Fibroblast of pulmonary artery (primary cell): ENCODE results near the gene DCHS2.

Source experiments
- DNase-seq: peaks from one replicate; pipeline ENCODE4 v3.0.0-alpha.2; 2010; ENCODE audit warnings: low read depth
- H3K4me3 ChIP-seq: replicated peaks from 2 replicates; pipeline ENCODE4 v1.5.1; 2011; ENCODE audit warnings: low read depth, mild to moderate bottlenecking, control low read depth, low read length, moderate library complexity
- TF ChIP-seq, protein P1 (sequence below): IDR thresholded peaks from 2 replicates; pipeline ENCODE4 v1.5.1; 2011; ENCODE audit warnings: mild to moderate bottlenecking, control low read depth, low read length, inconsistent platforms; ENCODE audit errors: missing control alignments

DCHS2 gene

GRCh38 chr4:154335588-154335987 lies 156.0 kb downstream of the DCHS2 start:
- no peak for DNase-seq
- no peak overlapping the region for H3K4me3 ChIP-seq
- TF ChIP-seq, protein P1, sequence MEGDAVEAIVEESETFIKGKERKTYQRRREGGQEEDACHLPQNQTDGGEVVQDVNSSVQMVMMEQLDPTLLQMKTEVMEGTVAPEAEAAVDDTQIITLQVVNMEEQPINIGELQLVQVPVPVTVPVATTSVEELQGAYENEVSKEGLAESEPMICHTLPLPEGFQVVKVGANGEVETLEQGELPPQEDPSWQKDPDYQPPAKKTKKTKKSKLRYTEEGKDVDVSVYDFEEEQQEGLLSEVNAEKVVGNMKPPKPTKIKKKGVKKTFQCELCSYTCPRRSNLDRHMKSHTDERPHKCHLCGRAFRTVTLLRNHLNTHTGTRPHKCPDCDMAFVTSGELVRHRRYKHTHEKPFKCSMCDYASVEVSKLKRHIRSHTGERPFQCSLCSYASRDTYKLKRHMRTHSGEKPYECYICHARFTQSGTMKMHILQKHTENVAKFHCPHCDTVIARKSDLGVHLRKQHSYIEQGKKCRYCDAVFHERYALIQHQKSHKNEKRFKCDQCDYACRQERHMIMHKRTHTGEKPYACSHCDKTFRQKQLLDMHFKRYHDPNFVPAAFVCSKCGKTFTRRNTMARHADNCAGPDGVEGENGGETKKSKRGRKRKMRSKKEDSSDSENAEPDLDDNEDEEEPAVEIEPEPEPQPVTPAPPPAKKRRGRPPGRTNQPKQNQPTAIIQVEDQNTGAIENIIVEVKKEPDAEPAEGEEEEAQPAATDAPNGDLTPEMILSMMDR: no peak

DNA sequence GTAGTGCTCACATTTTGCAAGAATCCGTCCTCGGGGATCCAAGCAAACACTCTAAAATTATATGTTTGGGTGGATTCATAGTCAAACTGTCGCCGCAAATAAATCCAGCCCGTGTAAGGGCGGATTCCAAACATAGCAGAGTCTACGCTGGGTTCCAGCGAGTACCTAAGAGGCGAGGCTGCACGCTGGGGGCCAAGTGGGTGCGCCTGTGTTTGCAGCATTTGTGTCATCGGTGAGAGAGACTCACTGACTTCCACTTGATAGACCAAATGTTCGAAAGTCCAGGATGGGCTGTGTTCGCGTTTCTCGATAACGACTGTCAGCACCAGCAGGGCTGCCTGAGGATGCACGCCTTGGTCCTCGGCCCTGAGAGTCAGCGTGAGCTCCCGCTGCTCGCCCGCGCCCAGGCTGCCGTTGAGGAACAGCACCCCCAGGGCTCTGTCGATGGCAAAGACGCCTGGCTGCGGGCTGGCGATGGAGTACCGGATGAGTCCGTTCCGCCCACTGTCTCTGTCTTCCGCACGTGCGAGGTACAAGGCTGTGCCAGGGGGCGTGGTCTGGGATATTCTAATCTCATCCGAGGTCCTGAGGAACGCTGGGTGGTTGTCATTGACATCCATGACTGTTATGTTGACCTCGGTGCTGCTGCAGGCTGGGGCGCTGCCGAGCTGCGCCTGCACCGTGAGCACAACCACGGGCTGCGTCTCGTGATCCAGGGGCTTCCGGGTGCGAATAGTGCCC lies 158.7 kb downstream of the DCHS2 start:
- peak overlapping the region; percentile 24 for H3K4me3 ChIP-seq
- TF ChIP-seq, protein P1: no peak
- DNase-seq: peak; percentile 5

DNA sequence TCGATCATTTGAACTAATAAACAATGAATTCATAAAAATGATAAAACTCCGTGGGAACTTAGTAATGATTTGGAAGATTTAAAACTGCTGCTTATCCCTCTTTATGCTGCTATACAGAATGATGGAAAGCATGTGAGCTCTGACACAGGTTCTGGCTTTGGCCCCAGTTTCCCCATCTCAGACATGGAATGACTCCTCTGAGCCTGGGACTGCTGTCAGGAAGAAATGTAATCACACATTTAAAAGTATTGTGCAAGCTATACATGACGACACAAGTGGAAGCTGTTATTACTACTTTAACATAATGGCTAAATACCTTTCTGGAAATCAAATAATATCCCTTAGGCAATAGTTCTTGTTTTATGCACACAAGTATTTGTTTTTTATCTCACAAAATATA lies 161.7 kb downstream of the DCHS2 start:
- TF ChIP-seq, protein P1: no peak
- H3K4me3 ChIP-seq: no peak overlapping the region
- peak; percentile 66 for DNase-seq

DNA sequence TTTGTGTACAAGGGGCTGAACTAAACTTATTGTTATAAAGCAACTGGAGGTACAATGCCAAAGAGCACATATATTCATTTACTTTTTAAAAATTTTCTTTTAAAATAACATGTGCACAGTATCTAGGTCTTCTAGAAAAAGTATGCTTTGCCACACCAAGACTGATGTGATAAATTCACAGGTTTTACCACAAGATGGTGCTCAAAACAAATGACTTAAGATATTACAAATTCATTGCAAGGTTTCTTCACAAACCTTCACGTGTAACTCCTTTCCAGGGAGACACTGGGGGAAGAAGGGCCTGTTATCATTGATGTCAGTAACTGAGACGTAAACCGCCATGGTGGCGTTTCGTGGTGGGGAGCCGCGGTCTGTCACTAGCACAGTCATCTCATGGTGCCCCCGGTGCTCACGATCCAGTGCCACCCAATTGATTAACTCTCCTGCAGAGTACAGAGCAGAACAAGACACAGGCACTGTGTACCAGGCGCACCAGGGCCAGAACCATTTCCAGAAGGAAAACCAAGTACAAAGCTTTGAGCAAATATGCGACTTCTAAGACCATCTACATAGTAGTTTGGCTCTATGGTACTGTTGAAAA lies 162.2 kb downstream of the DCHS2 start:
- TF ChIP-seq, protein P1: peak; percentile 29
- H3K4me3 ChIP-seq: no peak overlapping the region
- peak; percentile 46 for DNase-seq

- TF ChIP-seq, protein P1: no peak
- DNase-seq: no peak
- no peak overlapping the region for H3K4me3 ChIP-seq
Measured at GRCh38 chr4:154328030-154328429, 163.6 kb downstream of the DCHS2 start.

GRCh38 chr4:154320521-154320920 lies 171.1 kb downstream of the DCHS2 start:
- no peak for DNase-seq
- TF ChIP-seq, protein P1: no peak

More at GRCh38 chr4:154320521-154320920, 171.1 kb downstream of the DCHS2 start:
- H3K4me3 ChIP-seq: no peak overlapping the region
